Skeletal muscle tissue (tissue), 4 donors: Measurements from ENCODE around the gene ZNF181. TPM values are rescaled to one million over a fixed set of nuclear protein-coding genes. Genes with fewer than 3 reads are reported as not detected.

Experiments
- H3K27ac ChIP-seq: one replicate; pipeline ENCODE4 v1.7.0; 2013; ENCODE audit warnings: mild to moderate bottlenecking, low read depth, low read length, inconsistent platforms
- H3K27me3 ChIP-seq, 3 donors: one replicate each; pipeline ENCODE4 v1.7.0; 2013; ENCODE audit warnings: low read length in 3 of 3; ENCODE audit not compliant: control insufficient read depth in 3 of 3, insufficient read depth in 3 of 3
- H3K36me3 ChIP-seq, 3 donors: one replicate each; pipeline ENCODE4 v1.7.0; 2013; ENCODE audit warnings: low read length in 3 of 3; ENCODE audit not compliant: control insufficient read depth in 3 of 3, insufficient read depth in 3 of 3
- H3K4me1 ChIP-seq, 3 donors: one replicate each; pipeline ENCODE4 v1.7.0; 2013; ENCODE audit warnings: low read length in 3 of 3, mild to moderate bottlenecking in 3 of 3; ENCODE audit not compliant: control insufficient read depth in 3 of 3, insufficient read depth in 3 of 3
- H3K4me3 ChIP-seq, 3 donors: one replicate each; pipeline ENCODE4 v1.7.0; 2013; ENCODE audit warnings: low read length in 3 of 3
- H3K9ac ChIP-seq, 3 donors: one replicate each; pipeline ENCODE4 v1.7.0; 2013; ENCODE audit warnings: low read length in 3 of 3, mild to moderate bottlenecking in 3 of 3, moderate library complexity in 2 of 3, low read depth in 1 of 3
- H3K9me3 ChIP-seq, 3 donors: one replicate each; pipeline ENCODE4 v1.7.0; 2013; ENCODE audit warnings: low read length in 3 of 3; ENCODE audit not compliant: control insufficient read depth in 3 of 3
- total RNA-seq: library from RNA; depleted of rRNA; stranded (reverse); fragments of >200 nt; gene quantifications from one replicate; pipeline ENCODE4 v1.2.3, GENCODE V29; 2014
- donor health status: Osteomylitis.

The ZNF181 gene
- total RNA-seq, 1 donor from 2014 or later = 11.0 TPM

- Histone ChIP-seq H3K27me3 (no peaks in the 10 kb centered on the region), H3K4me3 (peak overlapping the region; percentile 73 to 97 (median 95)), H3K4me1 (peaks cover 25 to 38% (median 31%) of the 10 kb centered on the region in 3 donors), H3K9ac (peak overlapping the region; percentile 96 to 98 (median 96)), H3K9me3 (no peaks in the 10 kb centered on the region), H3K36me3 (peaks cover 25 to 32% (median 31%) of the 10 kb centered on the region in 3 donors), H3K27ac (peak overlapping the region; percentile 99)
These were observed 577 bp downstream of the ZNF181 start for GRCh38 chr19:34734537-34735103.

GRCh38 chr19:34744896-34745690 lies 11.1 kb downstream of the ZNF181 start:
- Histone ChIP-seq H3K36me3 (peaks cover 2 to 48% (median 21%) of the 10 kb centered on the region in 3 donors), H3K27me3 (no peaks in the 10 kb centered on the region), H3K4me1 (no peaks in the 10 kb centered on the region), H3K27ac (no peak overlapping the region), H3K9me3 (peaks cover 3 to 18% (median 8%) of the 10 kb centered on the region in 3 donors), H3K9ac (no peak overlapping the region), H3K4me3 (no peak overlapping the region)

- peaks cover 38 to 52% (median 45%) of the 10 kb centered on the region in 3 donors for H3K9me3 ChIP-seq
- H3K27me3 ChIP-seq = no peaks in the 10 kb centered on the region
- no peak overlapping the region for H3K27ac ChIP-seq
- peak overlapping the region in 1 of 3 donors; percentile 7 for H3K4me3 ChIP-seq
- peaks cover 40 to 59% (median 47%) of the 10 kb centered on the region in 3 donors for H3K36me3 ChIP-seq
- H3K4me1 ChIP-seq = no peaks in the 10 kb centered on the region
- H3K9ac ChIP-seq = no peak overlapping the region
These were observed 23.4 kb downstream of the ZNF181 start for GRCh38 chr19:34757441-34757840.

GRCh38 chr19:34759218-34759917 lies 25.3 kb downstream of the ZNF181 start:
- Histone ChIP-seq H3K36me3 (peaks cover 48 to 78% (median 53%) of the 10 kb centered on the region in 3 donors), H3K4me3 (peak overlapping the region in 1 of 3 donors; percentile 45), H3K9me3 (peaks cover 28 to 53% (median 40%) of the 10 kb centered on the region in 3 donors), H3K4me1 (no peaks in the 10 kb centered on the region), H3K27ac (no peak overlapping the region), H3K27me3 (no peaks in the 10 kb centered on the region), H3K9ac (no peak overlapping the region)

GRCh38 chr19:34766386-34766785 lies 32.3 kb downstream of the ZNF181 start:
- H3K4me3 ChIP-seq = no peak overlapping the region
- no peaks in the 10 kb centered on the region for H3K27me3 ChIP-seq
- H3K36me3 ChIP-seq = peaks cover 67 to 90% (median 73%) of the 10 kb centered on the region in 3 donors
- no peak overlapping the region for H3K27ac ChIP-seq
- peaks cover 0 to 2% (median 0%) of the 10 kb centered on the region in 3 donors for H3K4me1 ChIP-seq
- H3K9me3 ChIP-seq = peaks cover 3 to 5% (median 4%) of the 10 kb centered on the region in 3 donors
- no peak overlapping the region for H3K9ac ChIP-seq

GRCh38 chr19:34767951-34768350 lies 33.9 kb downstream of the ZNF181 start:
- no peak overlapping the region for H3K9ac ChIP-seq
- peaks cover 5 to 15% (median 10%) of the 10 kb centered on the region in 3 donors for H3K4me1 ChIP-seq
- peaks cover 0 to 4% (median 4%) of the 10 kb centered on the region in 3 donors for H3K9me3 ChIP-seq
- H3K4me3 ChIP-seq = no peak overlapping the region
- H3K27me3 ChIP-seq = no peaks in the 10 kb centered on the region
- H3K27ac ChIP-seq = no peak overlapping the region
- H3K36me3 ChIP-seq = peaks cover 60 to 75% (median 66%) of the 10 kb centered on the region in 3 donors

GRCh38 chr19:34772697-34773554 lies 38.9 kb downstream of the ZNF181 start, which contains the start of gene ZNF599:
ZNF599 (minus strand) TSS chr19:34773215; CDS start chr19:34772841, 374 bp downstream.
- no peaks in the 10 kb centered on the region for H3K9me3 ChIP-seq
- H3K4me3 ChIP-seq = peak within 1 kb of the TSS; percentile 84 to 96 (median 92)
- H3K9ac ChIP-seq = peak within 1 kb of the TSS; percentile 90 to 92 (median 92)
- peak within 1 kb of the TSS; percentile 73 for H3K27ac ChIP-seq
- H3K4me1 ChIP-seq = peaks cover 5 to 15% (median 10%) of the 10 kb centered on the region in 3 donors
- peaks cover 18 to 25% (median 20%) of the 10 kb centered on the region in 3 donors for H3K36me3 ChIP-seq
- no peaks in the 10 kb centered on the region for H3K27me3 ChIP-seq

- Histone ChIP-seq H3K4me1 (peaks cover 5 to 15% (median 10%) of the 10 kb centered on the region in 3 donors), H3K4me3 (peak overlapping the region; percentile 84 to 96 (median 92)), H3K9me3 (no peaks in the 10 kb centered on the region), H3K27me3 (no peaks in the 10 kb centered on the region), H3K36me3 (peaks cover 13 to 19% (median 14%) of the 10 kb centered on the region in 3 donors), H3K9ac (no peak overlapping the region), H3K27ac (no peak overlapping the region)
These were observed 39.5 kb downstream of the ZNF181 start for GRCh38 chr19:34773555-34773864.

- H3K27me3 ChIP-seq = no peaks in the 10 kb centered on the region
- H3K4me1 ChIP-seq = peaks cover 5 to 15% (median 10%) of the 10 kb centered on the region in 3 donors
- no peak overlapping the region for H3K9ac ChIP-seq
- peaks cover 2 to 8% (median 3%) of the 10 kb centered on the region in 3 donors for H3K36me3 ChIP-seq
- no peak overlapping the region for H3K27ac ChIP-seq
- H3K9me3 ChIP-seq = no peaks in the 10 kb centered on the region
- H3K4me3 ChIP-seq = no peak overlapping the region
These were observed 40.8 kb downstream of the ZNF181 start for GRCh38 chr19:34774857-34775256.
